Adipose tissue (tissue), 3 donors: Measurements from ENCODE around the gene COA5. TPM values are rescaled to one million over a fixed set of nuclear protein-coding genes. Genes with fewer than 3 reads are reported as not detected.

Experiments
- H3K27ac ChIP-seq: one replicate; pipeline ENCODE4 v1.5.1; 2013; ENCODE audit warnings: low read depth, low read length
- WGBS, 3 donors: extraction: QIAGEN DNeasy Blood & Tissue Kit; methylation state at CpG; one replicate each; pipeline ENCODE4 v1.1.7; 2013; 5-methylcytosine and 5-hydroxymethylcytosine counted together
- polyA plus RNA-seq, 3 donors: library from polyadenylated mRNA; stranded (reverse); fragments of 200-250 nt; gene quantifications; one replicate each; pipeline ENCODE4 v1.2.3, GENCODE V29; 2013
- donor health status: healthy with polysubstance abuse.
- donor health status: Bipolar disorder and iron deficiency.
- donor health status: healthy.

Gene COA5
- polyA plus RNA-seq, 3 donors: 16.0 to 45.1 (median 19.3) TPM

DNA sequence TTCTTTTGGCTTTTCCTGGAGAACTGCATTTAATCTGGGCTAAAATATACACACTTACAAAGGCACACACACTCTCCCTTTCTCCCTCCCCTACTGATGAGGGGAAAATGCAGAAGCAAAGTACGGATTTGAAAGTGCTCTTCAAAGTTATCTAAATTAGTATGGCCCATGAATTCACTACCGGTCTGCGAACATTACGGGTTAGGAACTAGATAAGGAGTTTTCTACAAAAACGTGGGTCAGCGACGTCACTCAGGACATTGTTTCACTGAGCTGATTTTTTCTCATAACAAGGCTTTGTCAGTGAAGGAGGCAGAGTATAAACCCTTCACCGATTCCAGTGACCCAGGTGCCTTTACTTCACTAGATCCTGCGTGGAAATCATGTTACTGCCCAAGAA lies 47.3 kb downstream of the COA5 start:
- 89 to 95% (median 93%) methylated on average over 9 of the region's 9 CpGs for WGBS, 3 donors
- no peak overlapping the region for H3K27ac ChIP-seq

GRCh38 chr2:98560256-98560771 lies 48.0 kb downstream of the COA5 start:
- no peak overlapping the region for H3K27ac ChIP-seq
- WGBS, 3 donors: 92 to 94% (median 94%) methylated on average over 9 of the region's 9 CpGs

DNA sequence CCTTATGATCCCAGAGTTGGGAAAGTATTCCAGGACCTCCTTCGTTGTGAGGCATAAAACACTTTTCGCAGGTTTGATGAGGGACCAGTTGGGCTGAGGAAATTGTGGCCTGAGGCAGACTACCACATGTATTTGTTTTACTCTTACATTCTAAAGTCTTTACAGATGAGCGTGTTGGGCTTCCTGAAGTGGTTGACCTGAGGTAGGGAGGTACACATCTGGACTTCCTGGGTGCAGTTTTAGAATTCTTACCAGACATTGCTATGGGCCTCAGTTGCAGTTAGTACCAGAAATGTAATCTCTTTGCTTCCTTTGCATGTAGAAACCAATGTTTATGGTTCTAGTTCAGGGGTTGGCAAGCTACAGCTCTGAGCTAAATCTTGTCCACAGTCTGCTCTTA lies 48.7 kb downstream of the COA5 start:
- no peak overlapping the region for H3K27ac ChIP-seq
- WGBS, 3 donors: 84 to 88% (median 86%) methylated on average over 3 of the region's 3 CpGs

- 91 to 95% (median 94%) methylated on average over 16 of the region's 16 CpGs for WGBS, 3 donors
- H3K27ac ChIP-seq: no peak overlapping the region
Observed at GRCh38 chr2:98558852-98559530, 49.3 kb downstream of the COA5 start.

DNA sequence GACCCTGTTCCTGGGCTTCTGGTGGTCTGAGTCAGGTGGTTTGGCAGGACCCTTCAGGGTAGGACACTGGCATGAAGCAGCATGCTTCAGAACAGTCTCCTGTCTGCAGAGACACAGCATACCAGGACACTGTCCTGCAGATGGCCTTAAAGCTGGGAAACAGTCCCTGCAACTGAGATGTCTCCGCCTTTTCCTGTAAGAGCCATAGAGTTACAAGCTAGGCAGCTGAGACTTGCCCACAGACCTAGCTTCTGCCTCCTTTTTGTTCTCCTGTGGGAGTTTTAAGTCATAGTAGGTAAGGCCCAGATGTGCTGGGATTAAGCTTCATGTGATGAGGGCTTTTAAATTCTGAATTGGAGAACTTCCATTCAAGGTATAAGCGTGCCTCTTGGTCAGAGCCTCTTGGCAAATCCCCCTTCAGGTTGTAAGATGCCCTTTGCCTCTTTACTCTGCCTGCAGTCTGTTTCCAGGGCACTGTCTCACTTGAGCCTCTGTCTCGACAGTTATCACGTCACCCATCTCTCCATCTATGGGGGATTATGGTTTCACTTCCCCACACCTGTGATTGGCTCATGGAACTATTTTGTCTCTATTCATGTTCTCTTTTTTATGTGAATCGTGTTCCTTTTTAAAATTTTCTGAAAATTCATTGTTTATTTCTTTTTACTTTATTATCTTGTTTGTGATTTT lies 51.8 kb downstream of the COA5 start:
- WGBS, 3 donors: 84 to 85% (median 84%) methylated on average over 5 of the region's 5 CpGs
- no peak overlapping the region for H3K27ac ChIP-seq

- H3K27ac ChIP-seq: no peak overlapping the region
- WGBS, 3 donors: 96% methylated on average over 8 of the region's 8 CpGs
Observed at GRCh38 chr2:98555696-98556095, 52.6 kb downstream of the COA5 start.

GRCh38 chr2:98554116-98554861 lies 54.0 kb downstream of the COA5 start:
- 80 to 93% (median 91%) methylated on average over 10 of the region's 10 CpGs for WGBS, 3 donors
- H3K27ac ChIP-seq: no peak overlapping the region

GRCh38 chr2:98552499-98553179 lies 55.7 kb downstream of the COA5 start:
- no peak overlapping the region for H3K27ac ChIP-seq
- 95 to 99% (median 97%) methylated on average over 7 of the region's 7 CpGs for WGBS, 3 donors

GRCh38 chr2:98551316-98551715 lies 57.0 kb downstream of the COA5 start:
- no peak overlapping the region for H3K27ac ChIP-seq
- WGBS, 3 donors: 67 to 93% (median 70%) methylated on average over 6 of the region's 6 CpGs

- 94 to 98% (median 97%) methylated on average over 4 of the region's 4 CpGs for WGBS, 3 donors
- no peak overlapping the region for H3K27ac ChIP-seq
Observed at GRCh38 chr2:98550165-98550564, 58.1 kb downstream of the COA5 start.

Other genes with a start within 250 kb of the COA5 start
- gene INPP4A, start 163.7 kb downstream of the COA5 start, polyA plus RNA-seq: 1 to 10 TPM; 3.5 to 6.9 (median 4.9) TPM
- 10 to 100 TPM; 23.4 to 38.6 (median 36.8) TPM for gene UNC50, start 77 bp upstream of the COA5 start, polyA plus RNA-seq
- gene MGAT4A, start 122.6 kb upstream of the COA5 start, polyA plus RNA-seq: 10 to 100 TPM in 2 of 3 donors, 1 to 10 TPM in 1; 8.5 to 16.6 (median 12.7) TPM